Stomach (tissue), 4 donors: Measurements from ENCODE around the gene ACVR2A.

ENCODE experiments used
- CTCF ChIP-seq, 7 experiments: fragments of 450-650 bp in 4 of 7; fragments of 200-600 bp in 3 of 7; sonication (generic) in 3 of 7; IDR thresholded peaks; one replicate each; pipeline ENCODE4 v1.5.1; 2016 to 2019; ENCODE audit warnings: antibody characterized with exemption in 7 of 7, control low read depth in 2 of 7, mild to moderate bottlenecking in 1 of 7
- POLR2A ChIP-seq, 4 donors: fragments of 450-650 bp; IDR thresholded peaks; one replicate each; pipeline ENCODE4 v1.6.1; 2016; ENCODE audit warnings: antibody characterized with exemption in 4 of 4, control low read depth in 2 of 4, mild to moderate bottlenecking in 1 of 4, moderate library complexity in 1 of 4

GRCh38 chr2:147855316-147855715, 10.5 kb downstream of the ACVR2A start:
- no peak for TF ChIP-seq POLR2A (IDR thresholded peaks at IDR 0.05)
- no peak for TF ChIP-seq CTCF (IDR thresholded peaks at IDR 0.05)
